Osteoblast (primary cell): Measurements from ENCODE around the gene MATN4. TPM values are rescaled to one million over a fixed set of nuclear protein-coding genes. Genes with fewer than 3 reads are reported as not detected.

Experiments used
- DNase-seq: peaks from one replicate; pipeline ENCODE4 v3.0.0; 2011; ENCODE audit warnings: low spot score, mixed read lengths; ENCODE audit not compliant: insufficient read length; ENCODE audit errors: missing footprints
- H2AFZ ChIP-seq: 2 replicates; pipeline ENCODE4 v1.6.0; 2011; ENCODE audit warnings: mild to moderate bottlenecking, low read length
- H3K27ac ChIP-seq: 2 replicates; pipeline ENCODE4 v1.5.1; 2011; ENCODE audit warnings: mild to moderate bottlenecking, low read depth, low read length, moderate library complexity
- H3K27me3 ChIP-seq: 2 replicates; pipeline ENCODE4 v1.6.0; 2012; ENCODE audit warnings: mild to moderate bottlenecking, control low read depth, inconsistent platforms, low read length, moderate library complexity; ENCODE audit not compliant: insufficient read depth
- H3K36me3 ChIP-seq: 2 replicates; pipeline ENCODE4 v1.5.1; 2011; ENCODE audit warnings: mild to moderate bottlenecking, low read length, control low read depth, moderate library complexity; ENCODE audit not compliant: insufficient read depth
- H3K4me1 ChIP-seq: 2 replicates; pipeline ENCODE4 v1.5.1; 2011; ENCODE audit warnings: mild to moderate bottlenecking, low read length, control low read depth, moderate library complexity; ENCODE audit not compliant: insufficient read depth
- H3K4me2 ChIP-seq: 2 replicates; pipeline ENCODE4 v1.6.0; 2011; ENCODE audit warnings: mild to moderate bottlenecking, low read length; ENCODE audit not compliant: insufficient read depth
- H3K4me3 ChIP-seq: fragments of 200-600 bp; sonication (generic); 3 replicates; pipeline ENCODE4 v1.5.1; 2012; ENCODE audit warnings: mild to moderate bottlenecking, low read length, inconsistent platforms; ENCODE audit not compliant: insufficient read depth
- H3K79me2 ChIP-seq: 2 replicates; pipeline ENCODE4 v1.6.0; 2012; ENCODE audit warnings: mild to moderate bottlenecking, low read length, control low read depth, inconsistent platforms; ENCODE audit not compliant: insufficient read depth
- H3K9me3 ChIP-seq: 2 replicates; pipeline ENCODE4 v1.5.1; 2011; ENCODE audit warnings: low read depth, low read length, control low read depth
- H4K20me1 ChIP-seq: 2 replicates; pipeline ENCODE4 v1.6.0; 2012; ENCODE audit warnings: mild to moderate bottlenecking, low read length, control low read depth; ENCODE audit not compliant: insufficient read depth
- total RNA-seq: library from RNA; depleted of rRNA; stranded (reverse); fragments of >200 nt; gene quantifications from 2 replicates; pipeline ENCODE4 v1.2.3, GENCODE V29; 2012
- TF ChIP-seq, protein P1 (sequence below): IDR thresholded peaks from 2 replicates; pipeline ENCODE4 v1.5.1; 2011; ENCODE audit warnings: mild to moderate bottlenecking, low read depth, low read length, moderate library complexity; ENCODE audit errors: extremely low read depth

MATN4 gene
- total RNA-seq, 1 donor, result under 0.01 TPM

DNA sequence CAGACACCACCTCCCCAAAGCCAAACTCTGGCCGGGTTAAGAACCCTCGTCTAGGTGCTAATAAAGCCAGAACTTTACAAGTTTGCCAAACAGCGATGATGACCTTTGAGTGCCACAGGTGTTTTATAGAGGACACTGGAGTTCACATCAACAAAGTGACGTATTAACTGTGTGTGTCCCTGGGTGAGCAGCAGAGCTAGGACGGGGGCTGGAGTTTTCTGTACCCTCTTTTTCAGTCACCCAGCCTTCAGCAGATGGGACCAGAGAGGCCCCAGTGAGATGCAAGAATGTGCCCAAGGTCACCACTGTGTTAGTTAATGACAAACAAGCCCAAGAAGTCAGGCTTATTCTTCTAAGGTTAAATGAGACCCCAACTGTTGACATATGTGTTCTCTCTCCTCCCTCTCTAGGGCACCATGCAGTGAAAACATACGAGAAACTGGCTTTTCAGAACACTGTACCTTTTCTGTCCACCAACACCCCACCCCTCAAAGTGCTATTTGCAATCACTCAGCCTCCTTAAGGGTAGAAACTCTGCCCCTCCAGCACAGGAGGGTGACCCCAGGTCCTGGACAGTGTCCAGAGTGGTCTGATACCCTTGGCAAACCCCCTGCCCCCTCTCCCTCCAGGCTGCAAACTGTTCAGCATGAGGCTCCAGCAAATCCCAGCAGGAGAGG, 34.9 kb upstream of the MATN4 start:
- peaks cover 60% of the 10 kb centered on the region for H3K36me3 ChIP-seq
- DNase-seq, result no peak
- no peaks in the 10 kb centered on the region for H3K27me3 ChIP-seq
- H3K4me1 ChIP-seq, result peaks cover 84% of the 10 kb centered on the region
- peaks cover 100% of the 10 kb centered on the region for H3K79me2 ChIP-seq
- peak overlapping the region; percentile 91 for H3K4me2 ChIP-seq
- TF ChIP-seq, protein P1, sequence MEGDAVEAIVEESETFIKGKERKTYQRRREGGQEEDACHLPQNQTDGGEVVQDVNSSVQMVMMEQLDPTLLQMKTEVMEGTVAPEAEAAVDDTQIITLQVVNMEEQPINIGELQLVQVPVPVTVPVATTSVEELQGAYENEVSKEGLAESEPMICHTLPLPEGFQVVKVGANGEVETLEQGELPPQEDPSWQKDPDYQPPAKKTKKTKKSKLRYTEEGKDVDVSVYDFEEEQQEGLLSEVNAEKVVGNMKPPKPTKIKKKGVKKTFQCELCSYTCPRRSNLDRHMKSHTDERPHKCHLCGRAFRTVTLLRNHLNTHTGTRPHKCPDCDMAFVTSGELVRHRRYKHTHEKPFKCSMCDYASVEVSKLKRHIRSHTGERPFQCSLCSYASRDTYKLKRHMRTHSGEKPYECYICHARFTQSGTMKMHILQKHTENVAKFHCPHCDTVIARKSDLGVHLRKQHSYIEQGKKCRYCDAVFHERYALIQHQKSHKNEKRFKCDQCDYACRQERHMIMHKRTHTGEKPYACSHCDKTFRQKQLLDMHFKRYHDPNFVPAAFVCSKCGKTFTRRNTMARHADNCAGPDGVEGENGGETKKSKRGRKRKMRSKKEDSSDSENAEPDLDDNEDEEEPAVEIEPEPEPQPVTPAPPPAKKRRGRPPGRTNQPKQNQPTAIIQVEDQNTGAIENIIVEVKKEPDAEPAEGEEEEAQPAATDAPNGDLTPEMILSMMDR, result no peak
- no peaks in the 10 kb centered on the region for H3K9me3 ChIP-seq
- H3K27ac ChIP-seq, result peak overlapping the region; percentile 100
- H3K4me3 ChIP-seq, result peak overlapping the region; percentile 90
- peaks cover 52% of the 10 kb centered on the region for H4K20me1 ChIP-seq
- no peak overlapping the region for H2AFZ ChIP-seq

DNA sequence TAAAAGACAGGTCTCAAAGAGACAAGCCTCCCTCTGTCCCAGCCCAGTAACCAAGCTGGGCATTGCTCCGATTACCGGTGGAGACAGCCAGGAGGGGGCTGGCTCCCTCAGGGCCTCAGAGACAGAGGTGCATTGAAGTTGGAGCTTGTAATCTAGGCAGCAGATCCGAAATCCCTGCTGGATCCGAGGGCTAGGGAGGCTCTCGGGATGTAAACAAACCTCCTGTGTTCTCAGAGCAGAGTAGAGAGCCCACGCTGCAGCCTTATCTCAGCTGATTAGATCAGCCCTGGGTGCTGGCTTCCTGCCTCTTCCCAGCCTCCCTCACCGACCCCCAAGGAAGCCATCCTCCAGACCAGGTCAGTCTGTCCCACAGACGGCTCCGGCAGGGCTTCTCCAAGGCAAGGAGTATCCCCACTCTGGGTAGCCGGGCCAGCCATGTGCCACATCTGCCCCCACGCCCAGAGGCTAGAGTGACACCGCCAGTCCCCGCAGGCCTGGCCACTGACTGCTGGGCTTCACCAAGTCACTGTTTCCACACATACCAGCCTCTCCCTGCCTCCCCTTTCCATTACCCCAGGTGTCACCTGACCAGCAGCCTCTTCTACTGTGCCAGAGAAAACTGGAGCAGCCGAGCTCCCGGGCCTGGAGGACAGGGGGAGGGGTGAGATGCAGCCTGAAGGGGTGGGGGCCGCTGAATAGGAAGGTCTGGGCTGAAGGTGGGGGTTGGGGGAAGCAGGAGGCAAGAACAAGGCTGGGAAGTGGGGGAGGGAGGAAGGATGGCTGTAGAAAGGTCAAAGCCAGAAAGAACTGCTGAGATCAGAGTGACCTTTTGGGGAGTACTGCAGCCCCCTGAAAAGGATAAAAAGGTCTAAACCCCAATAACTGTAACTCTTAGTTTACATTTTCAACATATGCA, 34.1 kb upstream of the MATN4 start:
- H3K4me3 ChIP-seq, result peak overlapping the region; percentile 50
- no peak for DNase-seq
- no peaks in the 10 kb centered on the region for H3K27me3 ChIP-seq
- peak overlapping the region; percentile 91 for H3K4me2 ChIP-seq
- peak overlapping the region; percentile 100 for H3K27ac ChIP-seq
- TF ChIP-seq, protein P1, result no peak
- no peaks in the 10 kb centered on the region for H3K9me3 ChIP-seq
- H3K4me1 ChIP-seq, result peaks cover 92% of the 10 kb centered on the region
- peaks cover 96% of the 10 kb centered on the region for H3K79me2 ChIP-seq
- no peak overlapping the region for H2AFZ ChIP-seq
- peaks cover 60% of the 10 kb centered on the region for H3K36me3 ChIP-seq
- peaks cover 48% of the 10 kb centered on the region for H4K20me1 ChIP-seq

DNA sequence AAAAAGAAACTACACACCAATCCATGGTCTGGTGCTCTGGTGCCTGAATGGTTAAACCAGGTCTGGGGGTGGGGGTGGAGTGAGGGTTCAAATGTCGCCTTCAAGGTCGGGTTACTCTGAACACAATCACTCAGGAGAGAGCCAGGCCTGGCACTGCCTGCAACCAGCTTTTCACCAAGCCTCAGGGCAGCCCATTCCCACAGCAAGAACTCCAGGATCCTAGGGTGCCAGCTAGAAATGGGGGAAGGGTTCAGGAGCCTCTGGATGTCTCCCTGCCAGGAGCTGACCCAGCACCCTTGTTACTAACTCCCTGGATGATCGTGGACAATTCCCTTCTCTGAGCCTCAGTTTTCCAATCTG, 33.5 kb upstream of the MATN4 start:
- TF ChIP-seq, protein P1, result no peak
- Histone ChIP-seq H3K4me2 (peak overlapping the region; percentile 91), H3K79me2 (peaks cover 94% of the 10 kb centered on the region), H3K27ac (peak overlapping the region; percentile 100), H3K4me3 (peak overlapping the region; percentile 50), H3K4me1 (peaks cover 94% of the 10 kb centered on the region), H2AFZ (no peak overlapping the region), H3K9me3 (no peaks in the 10 kb centered on the region), H3K36me3 (peaks cover 60% of the 10 kb centered on the region), H3K27me3 (no peaks in the 10 kb centered on the region), H4K20me1 (peaks cover 44% of the 10 kb centered on the region)
- no peak for DNase-seq

DNA sequence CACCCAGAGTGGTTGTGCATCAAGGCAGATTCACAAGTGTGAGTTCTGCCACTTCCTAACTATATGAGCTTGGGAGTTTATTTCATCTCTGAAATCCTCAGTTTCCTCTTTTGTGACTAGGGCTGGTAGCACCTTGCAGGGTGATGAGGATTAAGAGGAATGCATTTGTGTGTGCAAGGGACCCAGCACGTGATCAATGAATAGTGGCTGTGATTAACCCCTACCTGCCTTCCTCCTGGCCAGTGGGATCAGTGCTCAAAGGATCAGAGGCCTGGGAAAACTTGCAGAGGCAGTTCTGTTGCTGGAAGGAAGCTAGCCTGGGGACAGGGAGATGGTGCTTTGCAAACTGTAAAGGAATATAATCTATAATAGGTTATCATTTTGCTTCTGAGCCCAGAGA, 32.9 kb upstream of the MATN4 start:
- H3K4me1 ChIP-seq, result peaks cover 94% of the 10 kb centered on the region
- no peak overlapping the region for H3K4me3 ChIP-seq
- H3K27ac ChIP-seq, result peak overlapping the region; percentile 100
- peaks cover 55% of the 10 kb centered on the region for H3K36me3 ChIP-seq
- H3K4me2 ChIP-seq, result no peak overlapping the region
- H3K9me3 ChIP-seq, result no peaks in the 10 kb centered on the region
- TF ChIP-seq, protein P1, result no peak
- no peak overlapping the region for H2AFZ ChIP-seq
- H4K20me1 ChIP-seq, result peaks cover 38% of the 10 kb centered on the region
- peaks cover 89% of the 10 kb centered on the region for H3K79me2 ChIP-seq
- no peak for DNase-seq
- H3K27me3 ChIP-seq, result no peaks in the 10 kb centered on the region
